Activated T-cell treated with anti-CD3 and anti-CD28 coated beads, Interleukin-2, amount 50 U/mL, for 1 hour (primary cell): ENCODE data around the gene CARD8.
"Not testable (repeated sequence)": the region's sequence is repeated elsewhere in the genome, so short reads cannot be mapped to it uniquely, and the experiment has no call there.

Experiments
- DNase-seq: peaks from one replicate; pipeline ENCODE4 v3.0.0-alpha.2; 2020

The CARD8 gene

GRCh38 chr19:48258992-48259391 lies 3.3 kb upstream of the CARD8 start:
- DNase-seq: not testable (repeated sequence)

GRCh38 chr19:48258350-48258749 lies 2.6 kb upstream of the CARD8 start:
- DNase-seq: no peak

GRCh38 chr19:48254529-48254970 lies 1.2 kb downstream of the CARD8 start:
- DNase-seq: no peak

- DNase-seq: no peak
Measured at GRCh38 chr19:48253999-48254398, 1.7 kb downstream of the CARD8 start.

GRCh38 chr19:48252609-48253008 lies 3.1 kb downstream of the CARD8 start:
- no peak for DNase-seq

GRCh38 chr19:48250290-48251025 lies 5.3 kb downstream of the CARD8 start:
- no peak for DNase-seq

- DNase-seq: peak; percentile 68
Measured at GRCh38 chr19:48249502-48250014, 6.2 kb downstream of the CARD8 start.

GRCh38 chr19:48248081-48248833 lies 7.5 kb downstream of the CARD8 start:
- no peak for DNase-seq

- DNase-seq: no peak
Measured at GRCh38 chr19:48247212-48247611, 8.5 kb downstream of the CARD8 start.

GRCh38 chr19:48246101-48246500 lies 9.6 kb downstream of the CARD8 start:
- DNase-seq: no peak

GRCh38 chr19:48244281-48244680 lies 11.4 kb downstream of the CARD8 start:
- no peak for DNase-seq

- DNase-seq: not testable (repeated sequence)
Measured at GRCh38 chr19:48241771-48242170, 13.9 kb downstream of the CARD8 start.

- DNase-seq: no peak
Measured at GRCh38 chr19:48239582-48240141, 16.1 kb downstream of the CARD8 start.

GRCh38 chr19:48239120-48239519 lies 16.6 kb downstream of the CARD8 start:
- no peak for DNase-seq

- DNase-seq: no peak
Measured at GRCh38 chr19:48237057-48237456, 18.7 kb downstream of the CARD8 start.

- no peak for DNase-seq
Measured at GRCh38 chr19:48230555-48231129, 25.1 kb downstream of the CARD8 start.

GRCh38 chr19:48221628-48222027 lies 34.1 kb downstream of the CARD8 start:
- no peak for DNase-seq

GRCh38 chr19:48220784-48221183 lies 34.9 kb downstream of the CARD8 start:
- DNase-seq: not testable (repeated sequence)

- DNase-seq: no peak
Measured at GRCh38 chr19:48218997-48219396, 36.7 kb downstream of the CARD8 start.

GRCh38 chr19:48216933-48217332 lies 38.8 kb downstream of the CARD8 start:
- DNase-seq: no peak

GRCh38 chr19:48213959-48214358 lies 41.8 kb downstream of the CARD8 start:
- no peak for DNase-seq

- DNase-seq: no peak
Measured at GRCh38 chr19:48210005-48210404, 45.7 kb downstream of the CARD8 start.

GRCh38 chr19:48206397-48207093 lies 49.2 kb downstream of the CARD8 start:
- no peak for DNase-seq
